Measurements from ENCODE around the gene WWOX. TPM values are rescaled to one million over a fixed set of nuclear protein-coding genes. Genes with fewer than 3 reads are reported as not detected.

The WWOX gene
- total RNA-seq, 1 experiment from 2014 or later, result 35.6 TPM

GRCh38 chr16:78718141-78718540 lies 618.7 kb downstream of the WWOX start:
- no peak for DNase-seq
- no peaks in the 10 kb centered on the region for H3F3A ChIP-seq (ENCODE audit: insufficient read depth, low read depth)
- TF ChIP-seq, protein P1, sequence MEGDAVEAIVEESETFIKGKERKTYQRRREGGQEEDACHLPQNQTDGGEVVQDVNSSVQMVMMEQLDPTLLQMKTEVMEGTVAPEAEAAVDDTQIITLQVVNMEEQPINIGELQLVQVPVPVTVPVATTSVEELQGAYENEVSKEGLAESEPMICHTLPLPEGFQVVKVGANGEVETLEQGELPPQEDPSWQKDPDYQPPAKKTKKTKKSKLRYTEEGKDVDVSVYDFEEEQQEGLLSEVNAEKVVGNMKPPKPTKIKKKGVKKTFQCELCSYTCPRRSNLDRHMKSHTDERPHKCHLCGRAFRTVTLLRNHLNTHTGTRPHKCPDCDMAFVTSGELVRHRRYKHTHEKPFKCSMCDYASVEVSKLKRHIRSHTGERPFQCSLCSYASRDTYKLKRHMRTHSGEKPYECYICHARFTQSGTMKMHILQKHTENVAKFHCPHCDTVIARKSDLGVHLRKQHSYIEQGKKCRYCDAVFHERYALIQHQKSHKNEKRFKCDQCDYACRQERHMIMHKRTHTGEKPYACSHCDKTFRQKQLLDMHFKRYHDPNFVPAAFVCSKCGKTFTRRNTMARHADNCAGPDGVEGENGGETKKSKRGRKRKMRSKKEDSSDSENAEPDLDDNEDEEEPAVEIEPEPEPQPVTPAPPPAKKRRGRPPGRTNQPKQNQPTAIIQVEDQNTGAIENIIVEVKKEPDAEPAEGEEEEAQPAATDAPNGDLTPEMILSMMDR (conservative IDR thresholded peaks at IDR 0.05), result no peak
- TF ChIP-seq EZH2 (IDR thresholded peaks at IDR 0.05; ENCODE audit: low read depth), result no peak
- no peaks in the 10 kb centered on the region for H3K9me3 ChIP-seq (ENCODE audit: insufficient read depth, low read depth)
- no peaks in the 10 kb centered on the region for H3K4me1 ChIP-seq (replicated peaks; ENCODE audit: insufficient read depth)
- H3K27me3 ChIP-seq (ENCODE audit: insufficient read depth, low read depth), result no peaks in the 10 kb centered on the region
- intact Hi-C loops (cut with micrococcal nuclease; ENCODE audit: unreplicated experiment), result no loop called here
- CTCF ChIA-PET, result no interaction called here
- no peaks in the 10 kb centered on the region for H3K79me2 ChIP-seq (ENCODE audit: low read depth)
- no peaks in the 10 kb centered on the region for H3K9me2 ChIP-seq (ENCODE audit: insufficient read depth)
- H2AFZ ChIP-seq, result no peak overlapping the region
- no TSS peak for BruUV-seq (replicated peaks)
- no peak overlapping the region for H3K27ac ChIP-seq
- no peaks in the 10 kb centered on the region for H3K36me3 ChIP-seq (ENCODE audit: low read depth)
- no peak overlapping the region for H3K4me2 ChIP-seq
- H4K20me1 ChIP-seq (ENCODE audit: insufficient read depth), result no peaks in the 10 kb centered on the region
- POLR2A ChIA-PET (ENCODE audit: unreplicated experiment), result no interaction called here
- no peak overlapping the region for H3K4me3 ChIP-seq

- CTCF ChIA-PET, result no interaction called here
Observed at GRCh38 chr16:78720416-78720815, 621.0 kb downstream of the WWOX start.

GRCh38 chr16:78727536-78727935 lies 628.1 kb downstream of the WWOX start:
- Histone ChIP-seq H3K27me3 (ENCODE audit: insufficient read depth, low read depth) (no peaks in the 10 kb centered on the region), H3K4me3 (no peak overlapping the region), H2AFZ (no peak overlapping the region), H3K9me3 (ENCODE audit: insufficient read depth, low read depth) (no peaks in the 10 kb centered on the region), H3K36me3 (ENCODE audit: low read depth) (no peaks in the 10 kb centered on the region), H4K20me1 (ENCODE audit: insufficient read depth) (no peaks in the 10 kb centered on the region), H3K9me2 (ENCODE audit: insufficient read depth) (no peaks in the 10 kb centered on the region), H3K4me1 (replicated peaks; ENCODE audit: insufficient read depth) (no peaks in the 10 kb centered on the region), H3K79me2 (ENCODE audit: low read depth) (no peaks in the 10 kb centered on the region), H3K27ac (no peak overlapping the region), H3K4me2 (no peak overlapping the region), H3F3A (ENCODE audit: insufficient read depth, low read depth) (no peaks in the 10 kb centered on the region)
- intact Hi-C loops (cut with micrococcal nuclease; ENCODE audit: unreplicated experiment), result no loop called here
- no TSS peak for BruUV-seq (replicated peaks)
- DNase-seq, result no peak
- TF ChIP-seq EZH2 (IDR thresholded peaks at IDR 0.05; ENCODE audit: low read depth), result no peak
- TF ChIP-seq, protein P1 (conservative IDR thresholded peaks at IDR 0.05), result no peak
- ChIA-PET POLR2A (ENCODE audit: unreplicated experiment) (no interaction called here), CTCF (no interaction called here)

More at GRCh38 chr16:78720416-78720815, 621.0 kb downstream of the WWOX start:
- Histone ChIP-seq H3K4me1 (replicated peaks; ENCODE audit: insufficient read depth) (no peaks in the 10 kb centered on the region), H3K9me2 (ENCODE audit: insufficient read depth) (no peaks in the 10 kb centered on the region), H4K20me1 (ENCODE audit: insufficient read depth) (no peaks in the 10 kb centered on the region), H3K9me3 (ENCODE audit: insufficient read depth, low read depth) (no peaks in the 10 kb centered on the region), H3K4me2 (no peak overlapping the region), H3K36me3 (ENCODE audit: low read depth) (no peaks in the 10 kb centered on the region), H3K4me3 (no peak overlapping the region), H3K79me2 (ENCODE audit: low read depth) (no peaks in the 10 kb centered on the region), H2AFZ (no peak overlapping the region), H3K27me3 (ENCODE audit: insufficient read depth, low read depth) (no peaks in the 10 kb centered on the region), H3K27ac (no peak overlapping the region), H3F3A (ENCODE audit: insufficient read depth, low read depth) (no peaks in the 10 kb centered on the region)
- DNase-seq, result no peak
- BruUV-seq (replicated peaks), result no TSS peak
- POLR2A ChIA-PET (ENCODE audit: unreplicated experiment), result no interaction called here
- intact Hi-C loops (cut with micrococcal nuclease; ENCODE audit: unreplicated experiment), result no loop called here
- TF ChIP-seq EZH2 (IDR thresholded peaks at IDR 0.05; ENCODE audit: low read depth), result no peak
- TF ChIP-seq, protein P1 (conservative IDR thresholded peaks at IDR 0.05), result no peak

Measured in PC-9 (cell line).